Immature natural killer cell (primary cell): ENCODE measurements around the gene PELO. TPM values are rescaled to one million over a fixed set of nuclear protein-coding genes. Genes with fewer than 3 reads are reported as not detected.

ENCODE experiments used
- DNase-seq, 3 donors: peaks; one replicate each; pipeline ENCODE4 v3.0.0; 2022; ENCODE audit warnings: mixed read lengths in 1 of 3
- H3K27ac Mint-ChIP-seq, 6 donors: one replicate each; pipeline ENCODE4 v1.8.0; 2020; ENCODE audit warnings: mixed read lengths in 6 of 6, mild to moderate bottlenecking in 5 of 6, inconsistent platforms in 4 of 6, moderate library complexity in 3 of 6
- H3K27me3 Mint-ChIP-seq, 3 donors: one replicate each; pipeline ENCODE4 v1.8.0; 2020 to 2021; ENCODE audit warnings: low read depth in 3 of 3, mild to moderate bottlenecking in 3 of 3, mixed read lengths in 3 of 3, moderate library complexity in 3 of 3, inconsistent platforms in 1 of 3
- H3K36me3 Mint-ChIP-seq, 3 donors: one replicate each; pipeline ENCODE4 v1.8.0; 2020; ENCODE audit warnings: mixed read lengths in 3 of 3, inconsistent platforms in 2 of 3, mild to moderate bottlenecking in 2 of 3
- H3K4me1 Mint-ChIP-seq, 2 donors: one replicate each; pipeline ENCODE4 v1.8.0; 2020; ENCODE audit warnings: inconsistent platforms in 2 of 2, mild to moderate bottlenecking in 2 of 2, mixed read lengths in 2 of 2, moderate library complexity in 1 of 2
- H3K4me3 Mint-ChIP-seq, 5 donors: one replicate each; pipeline ENCODE4 v1.8.0; 2020; ENCODE audit warnings: mild to moderate bottlenecking in 5 of 5, mixed read lengths in 5 of 5, inconsistent platforms in 3 of 5, moderate library complexity in 3 of 5
- H3K9me3 Mint-ChIP-seq, 6 donors: one replicate each; pipeline ENCODE4 v1.8.0; 2020; ENCODE audit warnings: mild to moderate bottlenecking in 6 of 6, mixed read lengths in 6 of 6, inconsistent platforms in 4 of 6, moderate library complexity in 3 of 6
- polyA plus RNA-seq, 3 donors: library from polyadenylated mRNA; unstranded; fragments of 300-500 nt; fragmentation: Illumina TruSeq; gene quantifications; one replicate each; pipeline ENCODE4 v1.2.3, GENCODE V29; 2021

PELO gene
- polyA plus RNA-seq, 3 donors from 2014 or later: 1.3 to 10.5 (median 2.3) TPM

DNA sequence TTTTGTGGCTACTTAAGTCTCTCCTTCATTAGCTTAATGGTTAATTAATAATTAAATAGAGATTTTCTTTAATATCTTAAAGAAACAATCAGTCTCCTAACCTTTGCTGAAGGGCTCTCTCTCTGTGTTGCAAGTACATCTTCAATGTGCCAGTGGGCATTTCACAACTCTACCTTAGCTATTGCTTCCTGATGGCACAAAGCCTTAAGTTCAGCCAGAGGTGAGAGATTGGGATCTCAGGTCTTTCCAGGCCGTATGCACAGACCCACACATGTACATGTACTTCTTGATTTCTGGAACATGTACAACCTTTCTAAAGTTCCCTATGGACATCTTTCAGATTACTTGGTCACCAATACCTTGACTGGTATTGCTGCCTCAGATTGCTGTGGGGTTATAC, 8.9 kb upstream of the PELO start:
- no peaks in the 10 kb centered on the region for H3K9me3 Mint-ChIP-seq
- peaks cover 0 to 3% (median 0%) of the 10 kb centered on the region in 3 donors for H3K36me3 Mint-ChIP-seq
- H3K27me3 Mint-ChIP-seq: peaks cover 5 to 8% (median 6%) of the 10 kb centered on the region in 3 donors
- peaks cover 23 to 35% of the 10 kb centered on the region in 2 donors for H3K4me1 Mint-ChIP-seq
- H3K4me3 Mint-ChIP-seq: no peak overlapping the region
- DNase-seq: no peak
- no peak overlapping the region for H3K27ac Mint-ChIP-seq

GRCh38 chr5:52779213-52779612, 8.5 kb upstream of the PELO start:
- Mint-ChIP-seq H3K36me3 (peaks cover 0 to 3% (median 0%) of the 10 kb centered on the region in 3 donors), H3K27ac (no peak overlapping the region), H3K4me3 (no peak overlapping the region), H3K4me1 (peaks cover 19 to 31% of the 10 kb centered on the region in 2 donors), H3K27me3 (peaks cover 5 to 9% (median 8%) of the 10 kb centered on the region in 3 donors), H3K9me3 (no peaks in the 10 kb centered on the region)
- DNase-seq: no peak

DNA sequence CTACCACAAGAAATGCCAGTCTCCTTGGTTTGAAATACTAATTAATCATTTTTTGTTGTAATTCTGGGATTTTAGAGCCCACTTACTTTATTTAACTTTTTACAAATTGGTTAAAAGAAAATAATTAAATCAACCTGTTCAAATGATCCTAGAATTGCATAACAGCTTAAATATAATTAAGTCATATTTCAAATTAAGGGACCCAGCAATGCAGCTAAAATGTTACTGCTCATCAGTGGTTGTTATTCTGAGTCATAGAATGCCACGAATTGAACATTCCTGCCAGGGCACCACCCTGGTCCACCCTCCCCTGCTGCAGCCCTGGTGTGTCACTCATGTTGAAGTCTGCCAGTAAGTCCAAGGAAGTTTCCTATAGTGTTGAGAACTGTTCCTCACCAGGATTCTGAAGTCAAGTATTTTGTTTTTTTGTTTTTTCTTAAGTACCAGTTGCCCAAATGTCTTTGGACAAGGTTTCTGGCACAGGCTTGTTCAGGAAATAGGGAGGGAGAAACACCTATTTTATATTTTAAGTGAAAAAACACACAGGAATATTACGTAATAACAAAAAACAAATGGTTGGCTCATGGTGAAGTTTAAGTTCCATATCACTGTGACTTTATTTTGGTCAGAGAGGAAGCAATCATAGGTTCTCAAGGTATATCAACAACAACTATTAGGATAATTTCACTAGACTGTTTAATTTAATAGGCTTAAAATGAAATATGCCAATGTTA, 4.3 kb upstream of the PELO start:
- Mint-ChIP-seq H3K27me3 (peaks cover 14 to 17% (median 14%) of the 10 kb centered on the region in 3 donors), H3K9me3 (no peaks in the 10 kb centered on the region), H3K27ac (no peak overlapping the region), H3K4me3 (no peak overlapping the region), H3K4me1 (peaks cover 16 to 23% of the 10 kb centered on the region in 2 donors), H3K36me3 (peaks cover 0 to 3% (median 0%) of the 10 kb centered on the region in 3 donors)
- DNase-seq: no peak

- Mint-ChIP-seq H3K27ac (no peak overlapping the region), H3K4me1 (peaks cover 16 to 36% of the 10 kb centered on the region in 2 donors), H3K36me3 (peaks cover 0 to 3% (median 0%) of the 10 kb centered on the region in 3 donors), H3K4me3 (no peak overlapping the region), H3K27me3 (peaks cover 12 to 18% (median 17%) of the 10 kb centered on the region in 3 donors), H3K9me3 (no peaks in the 10 kb centered on the region)
- DNase-seq: no peak
These were observed 3.0 kb upstream of the PELO start for GRCh38 chr5:52784737-52785136.

DNA sequence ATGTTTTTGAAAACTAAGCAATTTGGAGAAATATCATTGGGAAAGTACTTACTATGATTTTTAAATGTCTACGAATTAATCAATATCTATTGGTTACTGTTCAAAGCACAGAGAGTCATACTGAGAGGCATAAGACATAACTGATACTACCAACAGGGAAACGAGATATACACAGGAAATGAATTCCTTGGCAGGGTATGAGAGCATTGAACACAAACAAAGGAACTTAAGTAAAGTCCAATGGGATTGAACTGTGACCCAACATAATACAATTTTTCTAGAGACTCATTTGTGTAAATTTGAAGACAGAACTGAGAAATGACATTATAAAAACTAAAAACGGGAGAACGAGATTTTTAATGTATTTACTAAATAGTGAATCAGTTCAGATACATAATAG, 1.3 kb upstream of the PELO start:
- Mint-ChIP-seq H3K9me3 (peaks cover 0 to 1% (median 0%) of the 10 kb centered on the region in 6 donors), H3K4me1 (peaks cover 16 to 47% of the 10 kb centered on the region in 2 donors), H3K4me3 (peak overlapping the region in 4 of 5 donors; percentile 11 to 48 (median 20)), H3K27ac (no peak overlapping the region), H3K27me3 (peaks cover 14 to 19% (median 17%) of the 10 kb centered on the region in 3 donors), H3K36me3 (peaks cover 0 to 3% (median 0%) of the 10 kb centered on the region in 3 donors)
- DNase-seq: no peak

- DNase-seq: no peak
- H3K4me1 Mint-ChIP-seq: peaks cover 16 to 47% of the 10 kb centered on the region in 2 donors
- peaks cover 14 to 19% (median 17%) of the 10 kb centered on the region in 3 donors for H3K27me3 Mint-ChIP-seq
- peaks cover 0 to 1% (median 0%) of the 10 kb centered on the region in 6 donors for H3K9me3 Mint-ChIP-seq
- no peaks in the 10 kb centered on the region for H3K36me3 Mint-ChIP-seq
- H3K4me3 Mint-ChIP-seq: peak overlapping the region; percentile 85 to 89 (median 87)
- peak overlapping the region in 1 of 6 donors; percentile 85 for H3K27ac Mint-ChIP-seq
These were observed 642 bp upstream of the PELO start for GRCh38 chr5:52786949-52787599.

DNA sequence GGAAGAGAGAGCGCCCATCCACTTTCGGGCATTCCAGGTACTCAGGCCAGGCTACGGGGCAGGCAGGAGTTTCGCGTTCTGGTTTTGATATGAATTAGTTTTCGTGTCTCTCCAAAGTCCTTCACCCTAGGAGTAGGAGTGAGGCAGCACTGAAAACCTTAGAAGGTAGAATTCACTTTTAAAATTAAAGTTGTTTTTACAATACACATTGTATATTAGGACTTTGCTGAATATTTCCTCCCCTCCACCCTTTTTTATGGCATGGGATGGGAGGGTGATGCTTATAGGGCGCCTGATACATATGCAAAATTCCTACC, 747 bp downstream of the PELO start:
- Mint-ChIP-seq H3K4me1 (peaks cover 16 to 47% of the 10 kb centered on the region in 2 donors), H3K27me3 (peaks cover 14 to 19% (median 16%) of the 10 kb centered on the region in 3 donors), H3K9me3 (peaks cover 0 to 1% (median 0%) of the 10 kb centered on the region in 6 donors), H3K4me3 (peak overlapping the region; percentile 15 to 89 (median 53)), H3K27ac (no peak overlapping the region), H3K36me3 (no peaks in the 10 kb centered on the region)
- no peak for DNase-seq

- Mint-ChIP-seq H3K4me3 (peak overlapping the region in 1 of 5 donors; percentile 89), H3K27ac (no peak overlapping the region), H3K9me3 (peaks cover 0 to 1% (median 0%) of the 10 kb centered on the region in 6 donors), H3K36me3 (no peaks in the 10 kb centered on the region), H3K4me1 (peaks cover 16 to 47% of the 10 kb centered on the region in 2 donors), H3K27me3 (peaks cover 12 to 20% (median 13%) of the 10 kb centered on the region in 3 donors)
- DNase-seq: no peak
These were observed 1.7 kb downstream of the PELO start for GRCh38 chr5:52789378-52789777.

- no peak for DNase-seq
- H3K4me3 Mint-ChIP-seq: no peak overlapping the region
- peaks cover 0 to 1% (median 0%) of the 10 kb centered on the region in 6 donors for H3K9me3 Mint-ChIP-seq
- H3K27me3 Mint-ChIP-seq: peaks cover 11 to 21% (median 12%) of the 10 kb centered on the region in 3 donors
- H3K36me3 Mint-ChIP-seq: no peaks in the 10 kb centered on the region
- no peak overlapping the region for H3K27ac Mint-ChIP-seq
- H3K4me1 Mint-ChIP-seq: peaks cover 16 to 47% of the 10 kb centered on the region in 2 donors
These were observed 2.1 kb downstream of the PELO start for GRCh38 chr5:52789851-52790250.

DNA sequence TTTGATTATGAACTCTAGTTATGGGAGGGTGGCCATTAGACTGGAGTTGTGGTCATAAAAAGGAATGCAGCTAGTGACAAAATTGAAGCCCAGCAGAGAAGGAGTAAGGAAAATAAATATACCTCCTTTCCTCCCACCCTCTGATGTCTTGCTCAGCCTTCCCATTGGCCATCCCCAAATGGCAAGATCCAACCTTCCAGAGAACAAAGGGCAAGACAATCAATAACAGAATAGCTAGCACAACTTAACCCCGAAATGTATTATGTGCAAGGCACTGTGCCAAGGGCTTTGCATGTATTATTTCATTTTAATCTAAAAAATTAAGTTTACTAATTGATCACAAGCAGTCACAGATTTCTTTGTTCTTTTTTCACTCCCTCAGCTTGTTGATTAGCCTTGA, 3.6 kb downstream of the PELO start:
- no peak for DNase-seq
- Mint-ChIP-seq H3K9me3 (peaks cover 0 to 1% (median 0%) of the 10 kb centered on the region in 6 donors), H3K27ac (no peak overlapping the region), H3K4me1 (peaks cover 16 to 44% of the 10 kb centered on the region in 2 donors), H3K4me3 (no peak overlapping the region), H3K27me3 (peaks cover 8 to 17% (median 9%) of the 10 kb centered on the region in 3 donors), H3K36me3 (no peaks in the 10 kb centered on the region)

GRCh38 chr5:52794519-52794918, 6.8 kb downstream of the PELO start:
- no peak for DNase-seq
- peaks cover 0 to 1% (median 0%) of the 10 kb centered on the region in 6 donors for H3K9me3 Mint-ChIP-seq
- H3K4me3 Mint-ChIP-seq: no peak overlapping the region
- H3K27me3 Mint-ChIP-seq: peaks cover 8 to 14% (median 9%) of the 10 kb centered on the region in 3 donors
- peaks cover 13 to 28% of the 10 kb centered on the region in 2 donors for H3K4me1 Mint-ChIP-seq
- no peaks in the 10 kb centered on the region for H3K36me3 Mint-ChIP-seq
- no peak overlapping the region for H3K27ac Mint-ChIP-seq

DNA sequence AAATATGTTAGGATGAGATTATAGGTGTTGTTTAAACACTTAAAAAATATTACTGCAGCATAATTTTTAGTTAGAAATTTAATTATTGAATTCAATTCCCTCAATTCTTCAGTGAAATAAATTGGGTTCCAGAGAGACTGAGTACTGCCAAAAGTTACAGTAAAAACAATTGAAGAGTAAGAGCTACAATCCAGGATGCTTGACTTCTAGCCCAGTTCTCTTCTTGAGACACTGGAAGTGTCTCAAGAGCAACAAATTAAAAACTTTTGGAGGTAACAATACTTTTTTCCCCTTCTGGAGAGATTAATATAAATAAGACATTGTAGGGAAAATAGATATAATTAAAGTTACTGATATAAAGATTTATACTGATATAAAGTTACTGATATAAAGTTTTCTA, 8.3 kb downstream of the PELO start:
- H3K4me1 Mint-ChIP-seq: peaks cover 26 to 31% of the 10 kb centered on the region in 2 donors
- H3K4me3 Mint-ChIP-seq: no peak overlapping the region
- peaks cover 12 to 20% (median 15%) of the 10 kb centered on the region in 3 donors for H3K27me3 Mint-ChIP-seq
- no peak overlapping the region for H3K27ac Mint-ChIP-seq
- H3K36me3 Mint-ChIP-seq: peaks cover 0 to 3% (median 0%) of the 10 kb centered on the region in 3 donors
- DNase-seq: no peak
- H3K9me3 Mint-ChIP-seq: no peaks in the 10 kb centered on the region

DNA sequence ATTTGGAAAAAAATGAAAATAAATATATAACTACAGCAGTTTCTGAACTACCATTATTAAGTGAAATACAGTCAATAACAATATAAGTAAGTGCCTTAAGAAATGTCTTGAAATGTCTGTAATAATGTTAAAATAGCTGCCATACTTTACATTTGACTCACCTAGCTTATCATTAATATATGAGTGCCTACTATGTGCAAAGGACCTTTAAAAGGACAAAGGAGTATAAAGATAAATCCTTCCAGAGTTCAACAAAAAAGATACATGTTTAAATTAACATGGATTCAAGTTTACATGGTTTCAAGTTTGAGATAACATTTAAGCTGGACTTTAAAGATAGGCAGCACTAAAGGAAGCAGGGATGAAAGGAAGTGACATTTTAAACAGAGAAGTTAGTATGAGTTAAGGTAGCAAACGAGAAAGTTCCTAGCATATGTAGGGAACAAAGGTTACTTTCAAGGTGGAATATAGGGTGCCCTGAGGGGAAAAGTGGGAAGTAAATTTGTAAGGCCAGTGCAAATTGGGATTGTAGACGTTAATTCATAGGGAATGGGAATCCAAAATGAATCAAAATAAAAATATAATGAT, 8.9 kb downstream of the PELO start:
- no peak overlapping the region for H3K27ac Mint-ChIP-seq
- H3K27me3 Mint-ChIP-seq: peaks cover 12 to 17% (median 15%) of the 10 kb centered on the region in 3 donors
- no peak overlapping the region for H3K4me3 Mint-ChIP-seq
- DNase-seq: no peak
- H3K36me3 Mint-ChIP-seq: peaks cover 0 to 3% (median 0%) of the 10 kb centered on the region in 3 donors
- H3K9me3 Mint-ChIP-seq: no peaks in the 10 kb centered on the region
- H3K4me1 Mint-ChIP-seq: peaks cover 32 to 36% of the 10 kb centered on the region in 2 donors

- Mint-ChIP-seq H3K4me1 (peaks cover 34 to 60% of the 10 kb centered on the region in 2 donors), H3K4me3 (peak overlapping the region; percentile 95 to 99 (median 96)), H3K27ac (peak overlapping the region; percentile 81 to 97 (median 90))
These were observed 11.2 kb downstream of the PELO start for GRCh38 chr5:52798938-52799337.

More at GRCh38 chr5:52798938-52799337, 11.2 kb downstream of the PELO start:
- DNase-seq: no peak
- H3K27me3 Mint-ChIP-seq: peaks cover 11 to 17% (median 12%) of the 10 kb centered on the region in 3 donors
- H3K36me3 Mint-ChIP-seq: peaks cover 0 to 3% (median 0%) of the 10 kb centered on the region in 3 donors
- H3K9me3 Mint-ChIP-seq: no peaks in the 10 kb centered on the region
